Pons (tissue), 1 donor: Measurements from ENCODE around the gene TMEM54.
"Not testable (repeated sequence)": the region's sequence is repeated elsewhere in the genome, so short reads cannot be mapped to it uniquely, and the experiment has no call there.

Experiments used
- DNase-seq: peaks from one replicate; pipeline ENCODE4 v3.0.0-alpha.2; 2016; ENCODE audit warnings: low spot score

Gene TMEM54

GRCh38 chr1:32919811-32920733 lies 18.9 kb upstream of the TMEM54 start:
- DNase-seq: no peak

GRCh38 chr1:32918179-32918578 lies 17.0 kb upstream of the TMEM54 start:
- no peak for DNase-seq

GRCh38 chr1:32917521-32917920 lies 16.3 kb upstream of the TMEM54 start:
- no peak for DNase-seq

- no peak for DNase-seq
Observed at GRCh38 chr1:32915766-32916706, 14.8 kb upstream of the TMEM54 start.

GRCh38 chr1:32910319-32910718 lies 9.1 kb upstream of the TMEM54 start:
- no peak for DNase-seq

GRCh38 chr1:32907435-32907834 lies 6.2 kb upstream of the TMEM54 start:
- DNase-seq: no peak

- DNase-seq: no peak
Observed at GRCh38 chr1:32906654-32907053, 5.5 kb upstream of the TMEM54 start.

- DNase-seq: not testable (repeated sequence)
Observed at GRCh38 chr1:32905588-32905987, 4.4 kb upstream of the TMEM54 start.

GRCh38 chr1:32904797-32905196 lies 3.6 kb upstream of the TMEM54 start:
- no peak for DNase-seq

- DNase-seq: no peak
Observed at GRCh38 chr1:32903991-32904785, 3.0 kb upstream of the TMEM54 start.

GRCh38 chr1:32902535-32902920 lies 1.3 kb upstream of the TMEM54 start:
- no peak for DNase-seq

- no peak for DNase-seq
Observed at GRCh38 chr1:32901823-32902534, 790 bp upstream of the TMEM54 start.

- DNase-seq: no peak
Observed at GRCh38 chr1:32900371-32900955, 726 bp downstream of the TMEM54 start.

GRCh38 chr1:32899586-32900296 lies 1.4 kb downstream of the TMEM54 start:
- no peak for DNase-seq

GRCh38 chr1:32898958-32899357 lies 2.2 kb downstream of the TMEM54 start:
- DNase-seq: no peak

GRCh38 chr1:32898056-32898455 lies 3.1 kb downstream of the TMEM54 start:
- DNase-seq: no peak

GRCh38 chr1:32897082-32898049 lies 3.8 kb downstream of the TMEM54 start:
- DNase-seq: no peak

GRCh38 chr1:32896451-32896850 lies 4.7 kb downstream of the TMEM54 start:
- DNase-seq: no peak
